Liver (tissue), 3 donors: ENCODE results near the gene SDHAF1.

Experiments used
- FOXA1 ChIP-seq: IDR thresholded peaks from 2 replicates; pipeline ENCODE4 v1.6.1; 2016; ENCODE audit warnings: antibody characterized with exemption
- FOXA2 ChIP-seq: IDR thresholded peaks from 2 replicates; pipeline ENCODE4 v1.6.1; 2016; ENCODE audit warnings: antibody characterized with exemption
- GABPA ChIP-seq, 2 donors: IDR thresholded peaks in 1 of 2; conservative IDR thresholded peaks in 1 of 2; 2 replicates each; pipeline ENCODE4 v1.6.1; 2016; ENCODE audit warnings: antibody characterized with exemption in 2 of 2, mild to moderate bottlenecking in 1 of 2, moderate library complexity in 1 of 2
- HNF4G ChIP-seq: IDR thresholded peaks from 2 replicates; pipeline ENCODE4 v1.6.1; 2016; ENCODE audit warnings: antibody characterized with exemption
- RAD21 ChIP-seq, 2 donors: IDR thresholded peaks; 2 replicates each; pipeline ENCODE4 v1.6.1; 2016; ENCODE audit warnings: antibody characterized with exemption in 2 of 2, mild to moderate bottlenecking in 2 of 2
- TF ChIP-seq, protein P1 (sequence below): IDR thresholded peaks from 2 replicates; pipeline ENCODE4 v1.6.1; 2016; ENCODE audit warnings: antibody characterized with exemption
- TF ChIP-seq, protein P2 (sequence below): IDR thresholded peaks from 2 replicates; pipeline ENCODE4 v1.6.1; 2016; ENCODE audit warnings: antibody characterized with exemption
- TF ChIP-seq, protein P3 (sequence below): fragments of 150-350 bp; IDR thresholded peaks from 2 replicates; pipeline ENCODE4 v1.5.1; 2017; ENCODE audit warnings: improper control_type of control experiment, low read depth, low read length; ENCODE audit not compliant: missing input control
- TF ChIP-seq, protein P4 (sequence below): IDR thresholded peaks from 2 replicates; pipeline ENCODE4 v1.6.1; 2016; ENCODE audit warnings: antibody characterized with exemption, mild to moderate bottlenecking
- donor health status: healthy.
- donor health status: healthy.

DNA sequence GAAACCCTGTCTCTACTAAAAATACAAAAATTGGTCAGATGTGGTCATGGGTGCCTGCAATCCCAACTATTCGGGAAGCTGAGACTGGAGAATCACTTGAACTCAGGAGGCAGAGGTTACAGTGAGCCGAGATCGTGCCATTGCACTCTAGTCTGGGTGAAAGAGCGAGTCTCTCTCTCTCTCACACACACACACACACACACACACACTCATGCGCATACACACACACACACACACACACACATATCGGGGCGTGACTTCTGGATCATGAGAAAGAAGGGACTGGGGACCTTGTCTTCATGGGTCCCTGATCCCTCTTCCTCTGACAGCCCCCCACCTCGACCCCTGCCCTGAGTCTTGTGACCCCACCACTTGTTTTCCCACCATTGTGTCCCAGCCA lies 11.8 kb upstream of the SDHAF1 start:
- TF ChIP-seq, protein P1, sequence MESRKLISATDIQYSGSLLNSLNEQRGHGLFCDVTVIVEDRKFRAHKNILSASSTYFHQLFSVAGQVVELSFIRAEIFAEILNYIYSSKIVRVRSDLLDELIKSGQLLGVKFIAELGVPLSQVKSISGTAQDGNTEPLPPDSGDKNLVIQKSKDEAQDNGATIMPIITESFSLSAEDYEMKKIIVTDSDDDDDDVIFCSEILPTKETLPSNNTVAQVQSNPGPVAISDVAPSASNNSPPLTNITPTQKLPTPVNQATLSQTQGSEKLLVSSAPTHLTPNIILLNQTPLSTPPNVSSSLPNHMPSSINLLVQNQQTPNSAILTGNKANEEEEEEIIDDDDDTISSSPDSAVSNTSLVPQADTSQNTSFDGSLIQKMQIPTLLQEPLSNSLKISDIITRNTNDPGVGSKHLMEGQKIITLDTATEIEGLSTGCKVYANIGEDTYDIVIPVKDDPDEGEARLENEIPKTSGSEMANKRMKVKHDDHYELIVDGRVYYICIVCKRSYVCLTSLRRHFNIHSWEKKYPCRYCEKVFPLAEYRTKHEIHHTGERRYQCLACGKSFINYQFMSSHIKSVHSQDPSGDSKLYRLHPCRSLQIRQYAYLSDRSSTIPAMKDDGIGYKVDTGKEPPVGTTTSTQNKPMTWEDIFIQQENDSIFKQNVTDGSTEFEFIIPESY: no peak
- TF ChIP-seq, protein P2, sequence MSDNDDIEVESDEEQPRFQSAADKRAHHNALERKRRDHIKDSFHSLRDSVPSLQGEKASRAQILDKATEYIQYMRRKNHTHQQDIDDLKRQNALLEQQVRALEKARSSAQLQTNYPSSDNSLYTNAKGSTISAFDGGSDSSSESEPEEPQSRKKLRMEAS: no peak
- TF ChIP-seq, protein P3, sequence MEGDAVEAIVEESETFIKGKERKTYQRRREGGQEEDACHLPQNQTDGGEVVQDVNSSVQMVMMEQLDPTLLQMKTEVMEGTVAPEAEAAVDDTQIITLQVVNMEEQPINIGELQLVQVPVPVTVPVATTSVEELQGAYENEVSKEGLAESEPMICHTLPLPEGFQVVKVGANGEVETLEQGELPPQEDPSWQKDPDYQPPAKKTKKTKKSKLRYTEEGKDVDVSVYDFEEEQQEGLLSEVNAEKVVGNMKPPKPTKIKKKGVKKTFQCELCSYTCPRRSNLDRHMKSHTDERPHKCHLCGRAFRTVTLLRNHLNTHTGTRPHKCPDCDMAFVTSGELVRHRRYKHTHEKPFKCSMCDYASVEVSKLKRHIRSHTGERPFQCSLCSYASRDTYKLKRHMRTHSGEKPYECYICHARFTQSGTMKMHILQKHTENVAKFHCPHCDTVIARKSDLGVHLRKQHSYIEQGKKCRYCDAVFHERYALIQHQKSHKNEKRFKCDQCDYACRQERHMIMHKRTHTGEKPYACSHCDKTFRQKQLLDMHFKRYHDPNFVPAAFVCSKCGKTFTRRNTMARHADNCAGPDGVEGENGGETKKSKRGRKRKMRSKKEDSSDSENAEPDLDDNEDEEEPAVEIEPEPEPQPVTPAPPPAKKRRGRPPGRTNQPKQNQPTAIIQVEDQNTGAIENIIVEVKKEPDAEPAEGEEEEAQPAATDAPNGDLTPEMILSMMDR: no peak
- TF ChIP-seq RAD21 (IDR thresholded peaks at IDR 0.05) (no peak), GABPA (IDR thresholded peaks at IDR 0.05 in 1 of 2, conservative IDR thresholded peaks at IDR 0.05 in 1 of 2) (no peak), FOXA2 (no peak), HNF4G (no peak), FOXA1 (no peak)
- TF ChIP-seq, protein P4, sequence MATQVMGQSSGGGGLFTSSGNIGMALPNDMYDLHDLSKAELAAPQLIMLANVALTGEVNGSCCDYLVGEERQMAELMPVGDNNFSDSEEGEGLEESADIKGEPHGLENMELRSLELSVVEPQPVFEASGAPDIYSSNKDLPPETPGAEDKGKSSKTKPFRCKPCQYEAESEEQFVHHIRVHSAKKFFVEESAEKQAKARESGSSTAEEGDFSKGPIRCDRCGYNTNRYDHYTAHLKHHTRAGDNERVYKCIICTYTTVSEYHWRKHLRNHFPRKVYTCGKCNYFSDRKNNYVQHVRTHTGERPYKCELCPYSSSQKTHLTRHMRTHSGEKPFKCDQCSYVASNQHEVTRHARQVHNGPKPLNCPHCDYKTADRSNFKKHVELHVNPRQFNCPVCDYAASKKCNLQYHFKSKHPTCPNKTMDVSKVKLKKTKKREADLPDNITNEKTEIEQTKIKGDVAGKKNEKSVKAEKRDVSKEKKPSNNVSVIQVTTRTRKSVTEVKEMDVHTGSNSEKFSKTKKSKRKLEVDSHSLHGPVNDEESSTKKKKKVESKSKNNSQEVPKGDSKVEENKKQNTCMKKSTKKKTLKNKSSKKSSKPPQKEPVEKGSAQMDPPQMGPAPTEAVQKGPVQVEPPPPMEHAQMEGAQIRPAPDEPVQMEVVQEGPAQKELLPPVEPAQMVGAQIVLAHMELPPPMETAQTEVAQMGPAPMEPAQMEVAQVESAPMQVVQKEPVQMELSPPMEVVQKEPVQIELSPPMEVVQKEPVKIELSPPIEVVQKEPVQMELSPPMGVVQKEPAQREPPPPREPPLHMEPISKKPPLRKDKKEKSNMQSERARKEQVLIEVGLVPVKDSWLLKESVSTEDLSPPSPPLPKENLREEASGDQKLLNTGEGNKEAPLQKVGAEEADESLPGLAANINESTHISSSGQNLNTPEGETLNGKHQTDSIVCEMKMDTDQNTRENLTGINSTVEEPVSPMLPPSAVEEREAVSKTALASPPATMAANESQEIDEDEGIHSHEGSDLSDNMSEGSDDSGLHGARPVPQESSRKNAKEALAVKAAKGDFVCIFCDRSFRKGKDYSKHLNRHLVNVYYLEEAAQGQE: no peak
